ENCODE data around the gene SYNDIG1. TPM values are rescaled to one million over a fixed set of nuclear protein-coding genes. Genes with fewer than 3 reads are reported as not detected.

The SYNDIG1 gene
- total RNA-seq, 6 experiments from 2014 or later = 0.14 to 0.31 TPM; not detected in 4

DNA sequence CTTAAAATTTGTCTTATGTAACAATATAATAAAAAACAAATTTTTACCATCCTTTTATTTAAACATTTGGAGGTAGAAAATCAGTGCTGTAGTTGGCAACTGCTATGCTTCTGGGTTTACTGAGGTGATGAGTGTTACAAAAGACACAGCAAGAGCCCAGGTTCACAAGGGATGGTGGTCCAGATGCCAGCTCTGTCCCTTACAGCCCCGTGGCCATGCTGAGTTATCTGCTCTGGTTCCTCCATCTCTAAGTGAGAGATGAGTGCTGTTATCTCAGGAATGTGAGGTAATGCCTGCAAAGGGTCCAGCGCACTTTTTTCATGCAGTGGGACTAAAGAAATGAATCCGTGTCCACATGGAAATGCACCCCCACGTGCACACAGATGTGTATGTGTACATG, 17.8 kb downstream of the SYNDIG1 start:
- Mint-ChIP-seq H3K4me1 (ENCODE audit: low read depth) (no peaks in the 10 kb centered on the region), H3K9me3 (no peaks in the 10 kb centered on the region), H3K27ac (no peak overlapping the region), H3K36me3 (ENCODE audit: low read depth) (no peaks in the 10 kb centered on the region), H3K27me3 (ENCODE audit: insufficient read depth) (peaks cover 5% of the 10 kb centered on the region), H3K4me3 (no peak overlapping the region)
- no peak for DNase-seq
- TF ChIP-seq, protein P1, sequence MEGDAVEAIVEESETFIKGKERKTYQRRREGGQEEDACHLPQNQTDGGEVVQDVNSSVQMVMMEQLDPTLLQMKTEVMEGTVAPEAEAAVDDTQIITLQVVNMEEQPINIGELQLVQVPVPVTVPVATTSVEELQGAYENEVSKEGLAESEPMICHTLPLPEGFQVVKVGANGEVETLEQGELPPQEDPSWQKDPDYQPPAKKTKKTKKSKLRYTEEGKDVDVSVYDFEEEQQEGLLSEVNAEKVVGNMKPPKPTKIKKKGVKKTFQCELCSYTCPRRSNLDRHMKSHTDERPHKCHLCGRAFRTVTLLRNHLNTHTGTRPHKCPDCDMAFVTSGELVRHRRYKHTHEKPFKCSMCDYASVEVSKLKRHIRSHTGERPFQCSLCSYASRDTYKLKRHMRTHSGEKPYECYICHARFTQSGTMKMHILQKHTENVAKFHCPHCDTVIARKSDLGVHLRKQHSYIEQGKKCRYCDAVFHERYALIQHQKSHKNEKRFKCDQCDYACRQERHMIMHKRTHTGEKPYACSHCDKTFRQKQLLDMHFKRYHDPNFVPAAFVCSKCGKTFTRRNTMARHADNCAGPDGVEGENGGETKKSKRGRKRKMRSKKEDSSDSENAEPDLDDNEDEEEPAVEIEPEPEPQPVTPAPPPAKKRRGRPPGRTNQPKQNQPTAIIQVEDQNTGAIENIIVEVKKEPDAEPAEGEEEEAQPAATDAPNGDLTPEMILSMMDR (IDR thresholded peaks at IDR 0.05) = no peak

DNA sequence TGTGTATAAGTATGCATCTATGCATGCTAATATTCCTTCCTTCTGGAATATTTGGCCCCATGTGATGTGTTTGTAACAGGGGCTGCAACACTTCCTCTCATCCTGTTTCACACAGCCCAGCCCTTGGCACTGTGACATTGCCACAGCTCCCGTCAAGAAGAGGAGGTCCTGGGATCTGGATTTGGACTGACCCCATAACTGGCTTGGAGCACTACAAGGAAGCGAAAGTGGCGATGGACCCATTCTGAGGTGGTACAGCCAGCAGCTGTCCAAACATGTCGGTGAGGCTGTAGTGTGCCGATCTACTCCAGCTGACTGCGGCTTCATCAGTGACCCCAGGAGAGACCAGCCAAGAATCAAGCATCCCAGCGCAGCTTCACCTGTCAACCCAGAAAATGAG, 18.2 kb downstream of the SYNDIG1 start:
- DNase-seq = no peak
- Mint-ChIP-seq H3K9me3 (no peaks in the 10 kb centered on the region), H3K36me3 (ENCODE audit: low read depth) (no peaks in the 10 kb centered on the region), H3K27ac (no peak overlapping the region), H3K4me3 (no peak overlapping the region), H3K27me3 (ENCODE audit: insufficient read depth) (peaks cover 6% of the 10 kb centered on the region), H3K4me1 (ENCODE audit: low read depth) (no peaks in the 10 kb centered on the region)
- TF ChIP-seq, protein P1 (IDR thresholded peaks at IDR 0.05) = no peak

DNA sequence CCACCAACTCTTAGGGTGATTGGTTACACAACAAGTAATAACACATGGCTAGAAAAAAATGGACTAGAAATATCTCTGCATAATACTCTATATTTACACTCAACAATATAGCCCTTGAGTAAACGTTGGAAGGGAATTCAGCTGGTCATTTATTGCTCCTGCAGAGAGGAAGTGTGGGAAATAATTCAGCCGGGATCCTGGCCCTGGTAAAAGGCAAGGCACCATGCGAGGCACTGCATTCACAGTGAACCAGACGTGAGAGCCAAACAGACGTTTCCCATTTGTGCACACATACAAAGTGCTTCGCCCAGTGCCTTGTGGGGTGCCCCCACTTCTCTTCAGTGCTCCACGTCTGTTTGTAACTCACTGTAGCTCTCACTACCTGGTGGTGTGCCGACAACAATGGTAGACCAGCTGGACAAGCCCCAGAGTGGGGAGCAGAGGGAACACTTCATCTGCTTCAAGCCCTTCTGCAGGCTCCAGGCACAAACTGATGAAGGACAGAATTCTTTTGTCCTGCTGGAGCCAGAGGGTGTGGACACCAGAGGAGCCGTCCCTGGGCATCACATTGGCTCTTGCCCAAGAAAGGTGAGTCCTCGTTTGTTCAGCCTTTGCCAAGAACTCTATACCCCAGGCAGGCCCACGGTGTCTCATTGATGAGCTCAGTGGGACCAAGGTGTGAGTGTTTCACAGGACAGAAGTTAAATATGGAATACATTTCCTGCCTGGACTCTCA, 18.8 kb downstream of the SYNDIG1 start:
- H3K4me1 Mint-ChIP-seq (ENCODE audit: low read depth) = no peaks in the 10 kb centered on the region
- TF ChIP-seq, protein P1 (IDR thresholded peaks at IDR 0.05) = no peak
- H3K27me3 Mint-ChIP-seq (ENCODE audit: insufficient read depth) = peaks cover 6% of the 10 kb centered on the region
- no peaks in the 10 kb centered on the region for H3K36me3 Mint-ChIP-seq (ENCODE audit: low read depth)
- H3K9me3 Mint-ChIP-seq = no peaks in the 10 kb centered on the region
- no peak overlapping the region for H3K27ac Mint-ChIP-seq
- no peak overlapping the region for H3K4me3 Mint-ChIP-seq
- no peak for DNase-seq

DNA sequence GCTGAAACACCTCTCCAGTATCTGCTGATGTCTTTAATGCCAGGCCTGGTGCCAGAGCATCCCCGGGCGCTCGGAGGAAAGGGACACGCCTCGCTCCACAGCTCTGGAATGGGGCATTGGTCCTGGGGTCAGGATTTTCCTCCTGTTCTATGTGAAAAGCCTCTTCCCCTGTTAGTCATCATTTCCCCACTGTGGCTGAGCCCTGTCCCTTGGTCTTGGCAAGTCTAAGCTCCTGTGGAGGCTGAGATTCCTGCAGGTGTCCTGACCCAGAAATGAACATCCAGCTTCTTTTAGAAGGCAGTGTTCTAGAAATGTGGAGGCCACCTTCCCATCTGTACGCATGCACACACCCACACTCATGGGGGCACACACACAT, 19.4 kb downstream of the SYNDIG1 start:
- Mint-ChIP-seq H3K9me3 (no peaks in the 10 kb centered on the region), H3K36me3 (ENCODE audit: low read depth) (no peaks in the 10 kb centered on the region), H3K27ac (no peak overlapping the region), H3K4me1 (ENCODE audit: low read depth) (no peaks in the 10 kb centered on the region), H3K27me3 (ENCODE audit: insufficient read depth) (peaks cover 10% of the 10 kb centered on the region), H3K4me3 (no peak overlapping the region)
- TF ChIP-seq, protein P1 (IDR thresholded peaks at IDR 0.05) = no peak
- no peak for DNase-seq

DNA sequence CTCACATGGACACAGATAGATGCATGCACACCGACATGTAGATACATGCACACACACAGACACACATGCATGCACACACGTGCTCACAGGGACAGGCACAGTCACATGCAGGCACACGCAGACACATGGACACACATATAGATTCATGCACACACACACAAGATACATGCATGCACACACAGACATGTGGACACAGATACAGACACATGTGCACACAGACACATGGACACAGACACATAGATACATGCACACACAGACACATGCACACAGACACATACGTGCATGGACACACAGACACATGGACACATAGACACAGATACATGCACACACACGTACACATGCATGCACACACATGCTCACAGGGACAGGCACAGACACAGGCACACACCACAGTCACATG, 19.8 kb downstream of the SYNDIG1 start:
- no peak overlapping the region for H3K4me3 Mint-ChIP-seq
- no peak for DNase-seq
- no peaks in the 10 kb centered on the region for H3K4me1 Mint-ChIP-seq (ENCODE audit: low read depth)

More for the DNA sequence above, 19.8 kb downstream of the SYNDIG1 start:
- Mint-ChIP-seq H3K36me3 (ENCODE audit: low read depth) (no peaks in the 10 kb centered on the region), H3K9me3 (no peaks in the 10 kb centered on the region), H3K27ac (no peak overlapping the region), H3K27me3 (ENCODE audit: insufficient read depth) (peaks cover 10% of the 10 kb centered on the region)
- TF ChIP-seq, protein P1 (IDR thresholded peaks at IDR 0.05) = no peak
